ENCODE measurements around the gene DOCK11.
A peak's percentile ranks its signal among the peaks of the same experiment; 100 is the strongest.

Gene DOCK11

GRCh38 chrX:118634336-118634735 lies 138.7 kb downstream of the DOCK11 start:
- Mint-ChIP-seq H3K36me3 (ENCODE audit: low read depth) (peaks cover 12% of the 10 kb centered on the region), H3K27ac (no peak overlapping the region), H3K4me3 (no peak overlapping the region), H3K4me1 (ENCODE audit: low read depth) (peaks cover 11% of the 10 kb centered on the region), H3K27me3 (no peaks in the 10 kb centered on the region), H3K9me3 (no peaks in the 10 kb centered on the region)

- H3K9me3 Mint-ChIP-seq, result no peaks in the 10 kb centered on the region
- H3K36me3 Mint-ChIP-seq (ENCODE audit: low read depth), result peaks cover 5% of the 10 kb centered on the region
- H3K27ac Mint-ChIP-seq, result no peak overlapping the region
- H3K4me1 Mint-ChIP-seq (ENCODE audit: low read depth), result no peaks in the 10 kb centered on the region
- no peaks in the 10 kb centered on the region for H3K27me3 Mint-ChIP-seq
- H3K4me3 Mint-ChIP-seq, result no peak overlapping the region
Observed at GRCh38 chrX:118637997-118638396, 142.4 kb downstream of the DOCK11 start.

GRCh38 chrX:118644378-118644777 lies 148.8 kb downstream of the DOCK11 start:
- no peaks in the 10 kb centered on the region for H3K27me3 Mint-ChIP-seq
- H3K36me3 Mint-ChIP-seq (ENCODE audit: low read depth), result peaks cover 24% of the 10 kb centered on the region
- no peaks in the 10 kb centered on the region for H3K4me1 Mint-ChIP-seq (ENCODE audit: low read depth)

GRCh38 chrX:118652717-118653116 lies 157.1 kb downstream of the DOCK11 start:
- Mint-ChIP-seq H3K27me3 (no peaks in the 10 kb centered on the region), H3K4me1 (ENCODE audit: low read depth) (no peaks in the 10 kb centered on the region), H3K4me3 (no peak overlapping the region), H3K27ac (no peak overlapping the region), H3K36me3 (ENCODE audit: low read depth) (peaks cover 22% of the 10 kb centered on the region), H3K9me3 (no peaks in the 10 kb centered on the region)

More at GRCh38 chrX:118644378-118644777, 148.8 kb downstream of the DOCK11 start:
- Mint-ChIP-seq H3K9me3 (no peaks in the 10 kb centered on the region), H3K4me3 (no peak overlapping the region), H3K27ac (peak overlapping the region; percentile 1)

GRCh38 chrX:118654331-118654730 lies 158.7 kb downstream of the DOCK11 start:
- Mint-ChIP-seq H3K9me3 (no peaks in the 10 kb centered on the region), H3K27ac (no peak overlapping the region), H3K36me3 (ENCODE audit: low read depth) (peaks cover 21% of the 10 kb centered on the region), H3K4me3 (no peak overlapping the region), H3K27me3 (no peaks in the 10 kb centered on the region), H3K4me1 (ENCODE audit: low read depth) (no peaks in the 10 kb centered on the region)

- Mint-ChIP-seq H3K27me3 (no peaks in the 10 kb centered on the region), H3K4me1 (ENCODE audit: low read depth) (no peaks in the 10 kb centered on the region), H3K9me3 (no peaks in the 10 kb centered on the region), H3K27ac (no peak overlapping the region), H3K36me3 (ENCODE audit: low read depth) (peaks cover 16% of the 10 kb centered on the region), H3K4me3 (no peak overlapping the region)
Observed at GRCh38 chrX:118655561-118656246, 160.1 kb downstream of the DOCK11 start.

GRCh38 chrX:118657413-118657812 lies 161.8 kb downstream of the DOCK11 start:
- no peaks in the 10 kb centered on the region for H3K9me3 Mint-ChIP-seq
- no peak overlapping the region for H3K4me3 Mint-ChIP-seq
- peaks cover 21% of the 10 kb centered on the region for H3K36me3 Mint-ChIP-seq (ENCODE audit: low read depth)
- H3K27ac Mint-ChIP-seq, result no peak overlapping the region
- H3K27me3 Mint-ChIP-seq, result no peaks in the 10 kb centered on the region
- H3K4me1 Mint-ChIP-seq (ENCODE audit: low read depth), result no peaks in the 10 kb centered on the region

- H3K27me3 Mint-ChIP-seq, result no peaks in the 10 kb centered on the region
- peak overlapping the region; percentile 31 for H3K27ac Mint-ChIP-seq
- no peak overlapping the region for H3K4me3 Mint-ChIP-seq
- peaks cover 29% of the 10 kb centered on the region for H3K36me3 Mint-ChIP-seq (ENCODE audit: low read depth)
- H3K9me3 Mint-ChIP-seq, result no peaks in the 10 kb centered on the region
- no peaks in the 10 kb centered on the region for H3K4me1 Mint-ChIP-seq (ENCODE audit: low read depth)
Observed at GRCh38 chrX:118660085-118660484, 164.5 kb downstream of the DOCK11 start.

GRCh38 chrX:118665204-118665603 lies 169.6 kb downstream of the DOCK11 start:
- Mint-ChIP-seq H3K27ac (no peak overlapping the region), H3K36me3 (ENCODE audit: low read depth) (peaks cover 31% of the 10 kb centered on the region), H3K4me3 (no peak overlapping the region)

GRCh38 chrX:118666521-118666920 lies 170.9 kb downstream of the DOCK11 start:
- Mint-ChIP-seq H3K27me3 (no peaks in the 10 kb centered on the region), H3K4me1 (ENCODE audit: low read depth) (no peaks in the 10 kb centered on the region), H3K36me3 (ENCODE audit: low read depth) (peaks cover 25% of the 10 kb centered on the region), H3K9me3 (no peaks in the 10 kb centered on the region), H3K27ac (no peak overlapping the region), H3K4me3 (no peak overlapping the region)

More at GRCh38 chrX:118665204-118665603, 169.6 kb downstream of the DOCK11 start:
- Mint-ChIP-seq H3K27me3 (no peaks in the 10 kb centered on the region), H3K9me3 (no peaks in the 10 kb centered on the region), H3K4me1 (ENCODE audit: low read depth) (no peaks in the 10 kb centered on the region)

GRCh38 chrX:118669435-118669834 lies 173.8 kb downstream of the DOCK11 start:
- no peaks in the 10 kb centered on the region for H3K4me1 Mint-ChIP-seq (ENCODE audit: low read depth)
- no peak overlapping the region for H3K27ac Mint-ChIP-seq

GRCh38 chrX:118675326-118675965 lies 179.8 kb downstream of the DOCK11 start:
- no peaks in the 10 kb centered on the region for H3K9me3 Mint-ChIP-seq
- no peak overlapping the region for H3K4me3 Mint-ChIP-seq
- no peaks in the 10 kb centered on the region for H3K27me3 Mint-ChIP-seq
- H3K36me3 Mint-ChIP-seq (ENCODE audit: low read depth), result peaks cover 21% of the 10 kb centered on the region
- H3K27ac Mint-ChIP-seq, result no peak overlapping the region
- no peaks in the 10 kb centered on the region for H3K4me1 Mint-ChIP-seq (ENCODE audit: low read depth)

More at GRCh38 chrX:118669435-118669834, 173.8 kb downstream of the DOCK11 start:
- Mint-ChIP-seq H3K9me3 (no peaks in the 10 kb centered on the region), H3K4me3 (no peak overlapping the region), H3K27me3 (no peaks in the 10 kb centered on the region), H3K36me3 (ENCODE audit: low read depth) (peaks cover 24% of the 10 kb centered on the region)

GRCh38 chrX:118675966-118676349 lies 180.3 kb downstream of the DOCK11 start:
- peaks cover 21% of the 10 kb centered on the region for H3K36me3 Mint-ChIP-seq (ENCODE audit: low read depth)
- no peaks in the 10 kb centered on the region for H3K9me3 Mint-ChIP-seq
- H3K27me3 Mint-ChIP-seq, result no peaks in the 10 kb centered on the region
- H3K4me3 Mint-ChIP-seq, result no peak overlapping the region
- no peaks in the 10 kb centered on the region for H3K4me1 Mint-ChIP-seq (ENCODE audit: low read depth)
- no peak overlapping the region for H3K27ac Mint-ChIP-seq

GRCh38 chrX:118677318-118677717 lies 181.7 kb downstream of the DOCK11 start:
- peaks cover 18% of the 10 kb centered on the region for H3K36me3 Mint-ChIP-seq (ENCODE audit: low read depth)
- H3K27ac Mint-ChIP-seq, result no peak overlapping the region
- no peaks in the 10 kb centered on the region for H3K9me3 Mint-ChIP-seq
- no peak overlapping the region for H3K4me3 Mint-ChIP-seq
- H3K4me1 Mint-ChIP-seq (ENCODE audit: low read depth), result no peaks in the 10 kb centered on the region
- H3K27me3 Mint-ChIP-seq, result no peaks in the 10 kb centered on the region

GRCh38 chrX:118679290-118679689 lies 183.7 kb downstream of the DOCK11 start:
- Mint-ChIP-seq H3K9me3 (no peaks in the 10 kb centered on the region), H3K4me1 (ENCODE audit: low read depth) (no peaks in the 10 kb centered on the region), H3K4me3 (no peak overlapping the region), H3K27me3 (no peaks in the 10 kb centered on the region), H3K27ac (no peak overlapping the region), H3K36me3 (ENCODE audit: low read depth) (peaks cover 19% of the 10 kb centered on the region)

Data from stimulated activated naive CD8-positive, alpha-beta T cell treated with anti-CD3 and anti-CD28 coated beads, Interleukin-15, Interleukin-2, amounts not matched to agents 100 ng/mL and 50 ng/mL, for 24 hours (primary cell).